Measurements from ENCODE around the gene RNF126. TPM values are rescaled to one million over a fixed set of nuclear protein-coding genes. Genes with fewer than 3 reads are reported as not detected.

Gene RNF126
- total and polyA plus RNA-seq, 2 experiments from 2014 or later = 95.7 to 112 TPM

DNA sequence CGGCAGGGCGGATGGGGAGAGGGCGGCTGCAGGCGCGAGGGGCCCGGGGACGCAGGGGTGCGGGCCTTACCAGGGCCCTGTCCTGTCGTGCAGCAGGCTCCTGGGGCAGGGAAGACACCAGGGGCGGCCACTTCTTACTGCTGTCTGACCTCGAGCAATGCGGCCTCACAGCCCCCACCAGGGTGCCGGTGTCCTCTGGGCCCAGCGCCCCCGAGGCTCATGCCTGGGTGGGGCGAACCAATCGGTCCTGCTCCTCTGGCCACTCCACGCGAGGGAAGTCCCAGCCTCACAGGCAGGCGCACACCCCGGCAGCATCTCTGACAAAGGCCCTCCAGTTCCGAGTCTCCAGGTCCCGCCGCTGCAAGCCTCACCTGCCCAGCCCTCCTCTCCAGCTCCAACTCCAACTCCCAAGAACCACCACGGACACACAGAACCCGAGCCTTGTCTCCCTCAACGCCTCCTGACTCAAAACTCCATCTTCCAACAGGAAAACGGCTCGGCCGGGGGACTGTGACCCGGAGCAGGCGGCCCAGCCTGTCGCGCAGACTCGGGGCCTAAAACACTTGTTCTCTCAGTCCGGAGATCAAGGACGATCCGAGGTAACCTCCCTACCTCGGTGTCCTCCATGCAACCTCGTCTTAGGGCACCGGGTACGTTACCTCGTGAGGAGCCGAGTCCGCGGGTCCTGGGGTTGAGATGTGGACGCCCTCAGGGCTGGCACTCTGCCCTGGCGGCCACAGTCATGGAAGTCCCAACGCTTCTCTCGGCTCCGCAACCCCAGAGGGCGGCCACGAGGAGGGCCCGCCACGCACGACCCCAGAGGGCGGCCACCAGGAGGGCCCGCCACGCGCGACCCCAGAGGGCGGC is 16.9 kb downstream of the RNF126 start:
- H3K9me3 Mint-ChIP-seq = no peaks in the 10 kb centered on the region
- no peaks in the 10 kb centered on the region for H3K4me1 ChIP-seq (ENCODE audit: insufficient read depth)
- no peak overlapping the region for H3K4me3 ChIP-seq
- no peaks in the 10 kb centered on the region for H3K27me3 ChIP-seq (ENCODE audit: insufficient read depth)
- ATAC-seq (no peak; the same call in 2 of the 3 replicates), DNase-seq (ENCODE audit: low spot score) (no peak)
- H3K9me2 ChIP-seq (ENCODE audit: insufficient read depth) = no peaks in the 10 kb centered on the region
- TF ChIP-seq, protein P1, sequence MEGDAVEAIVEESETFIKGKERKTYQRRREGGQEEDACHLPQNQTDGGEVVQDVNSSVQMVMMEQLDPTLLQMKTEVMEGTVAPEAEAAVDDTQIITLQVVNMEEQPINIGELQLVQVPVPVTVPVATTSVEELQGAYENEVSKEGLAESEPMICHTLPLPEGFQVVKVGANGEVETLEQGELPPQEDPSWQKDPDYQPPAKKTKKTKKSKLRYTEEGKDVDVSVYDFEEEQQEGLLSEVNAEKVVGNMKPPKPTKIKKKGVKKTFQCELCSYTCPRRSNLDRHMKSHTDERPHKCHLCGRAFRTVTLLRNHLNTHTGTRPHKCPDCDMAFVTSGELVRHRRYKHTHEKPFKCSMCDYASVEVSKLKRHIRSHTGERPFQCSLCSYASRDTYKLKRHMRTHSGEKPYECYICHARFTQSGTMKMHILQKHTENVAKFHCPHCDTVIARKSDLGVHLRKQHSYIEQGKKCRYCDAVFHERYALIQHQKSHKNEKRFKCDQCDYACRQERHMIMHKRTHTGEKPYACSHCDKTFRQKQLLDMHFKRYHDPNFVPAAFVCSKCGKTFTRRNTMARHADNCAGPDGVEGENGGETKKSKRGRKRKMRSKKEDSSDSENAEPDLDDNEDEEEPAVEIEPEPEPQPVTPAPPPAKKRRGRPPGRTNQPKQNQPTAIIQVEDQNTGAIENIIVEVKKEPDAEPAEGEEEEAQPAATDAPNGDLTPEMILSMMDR (conservative IDR thresholded peaks at IDR 0.05; ENCODE audit: low read depth in 2 of 2) = no peak
- H3K27ac ChIP-seq (ENCODE audit: low read depth) = no peak overlapping the region
- no peaks in the 10 kb centered on the region for H3F3A ChIP-seq (replicated peaks; ENCODE audit: low read depth)
- H3K36me3 ChIP-seq (ENCODE audit: insufficient read depth) = 0 out of 2 replicates have a peak, but pooled peaks cover 5% of the 10 kb centered on the region
- no peaks in the 10 kb centered on the region for H3K4me1 Mint-ChIP-seq
- no peak overlapping the region for H3K27ac Mint-ChIP-seq
- H3K79me2 ChIP-seq (replicated peaks; ENCODE audit: insufficient read depth) = no peaks in the 10 kb centered on the region
- H3K4me3 Mint-ChIP-seq = no peak overlapping the region
- no peak overlapping the region for H3K4me2 ChIP-seq
- peaks cover 21% of the 10 kb centered on the region for H3K36me3 Mint-ChIP-seq (ENCODE audit: low read depth)
- H2AFZ ChIP-seq = no peak overlapping the region
- H3K27me3 Mint-ChIP-seq (ENCODE audit: insufficient read depth, low read depth, poor library complexity) = peaks cover 16% of the 10 kb centered on the region
- no peaks in the 10 kb centered on the region; the same call in 1 of the 2 replicates for H4K20me1 ChIP-seq (replicated peaks; ENCODE audit: insufficient read depth)

DNA sequence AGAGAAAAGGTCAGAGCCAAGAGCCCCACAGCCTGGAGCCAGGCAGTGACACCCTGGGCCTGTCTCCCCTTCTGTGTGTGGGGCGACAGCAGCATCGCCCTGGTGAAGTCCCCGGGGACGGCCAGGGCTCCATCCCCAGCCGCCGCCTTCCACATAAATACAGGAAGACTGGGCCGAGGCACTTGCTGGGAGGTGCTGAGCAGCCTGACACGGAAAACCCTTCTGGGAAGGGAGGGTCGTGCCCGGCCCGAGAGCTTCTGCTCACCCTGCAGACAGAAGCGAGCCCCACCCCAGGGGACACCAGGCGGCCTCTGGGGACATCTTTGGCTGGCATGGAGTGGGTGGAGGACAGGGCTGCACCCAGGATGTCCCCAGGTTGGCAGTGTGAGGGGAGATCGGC is 18.2 kb downstream of the RNF126 start:
- Mint-ChIP-seq H3K4me3 (no peak overlapping the region), H3K9me3 (no peaks in the 10 kb centered on the region), H3K27me3 (ENCODE audit: insufficient read depth, low read depth, poor library complexity) (peaks cover 16% of the 10 kb centered on the region), H3K27ac (no peak overlapping the region), H3K4me1 (no peaks in the 10 kb centered on the region), H3K36me3 (ENCODE audit: low read depth) (peaks cover 17% of the 10 kb centered on the region; the same call in 2 of the 3 replicates)
- no peak overlapping the region for H3K4me3 ChIP-seq
- DNase-seq (ENCODE audit: low spot score) (no peak), ATAC-seq (no peak)
- H3K4me2 ChIP-seq = no peak overlapping the region
- no peak overlapping the region for H3K27ac ChIP-seq (ENCODE audit: low read depth)
- 0 out of 2 replicates have a peak, but pooled peaks cover 5% of the 10 kb centered on the region for H3K36me3 ChIP-seq (ENCODE audit: insufficient read depth)
- no peaks in the 10 kb centered on the region for H3K9me2 ChIP-seq (ENCODE audit: insufficient read depth)
- no peaks in the 10 kb centered on the region for H3K79me2 ChIP-seq (replicated peaks; ENCODE audit: insufficient read depth)
- H3K4me1 ChIP-seq (ENCODE audit: insufficient read depth) = no peaks in the 10 kb centered on the region
- no peaks in the 10 kb centered on the region for H3F3A ChIP-seq (replicated peaks; ENCODE audit: low read depth)
- no peaks in the 10 kb centered on the region; the same call in 1 of the 2 replicates for H4K20me1 ChIP-seq (replicated peaks; ENCODE audit: insufficient read depth)
- no peaks in the 10 kb centered on the region for H3K27me3 ChIP-seq (ENCODE audit: insufficient read depth)
- no peak overlapping the region for H2AFZ ChIP-seq
- TF ChIP-seq NANOG (IDR thresholded peaks at IDR 0.05; ENCODE audit: borderline replicate concordance) (no peak), CREB1 (CRISPR knock-in tag; IDR thresholded peaks at IDR 0.05; ENCODE audit: low read depth) (no peak), ZNF331 (CRISPR knock-in tag; IDR thresholded peaks at IDR 0.05; ENCODE audit: low read depth) (no peak), STAT1 (IDR thresholded peaks at IDR 0.05; ENCODE audit: unreplicated experiment) (no peak), EZH2phosphoT487 (IDR thresholded peaks at IDR 0.05; ENCODE audit: unreplicated experiment) (no peak), JUNB (IDR thresholded peaks at IDR 0.05; ENCODE audit: unreplicated experiment) (no peak)
- TF ChIP-seq, protein P2, sequence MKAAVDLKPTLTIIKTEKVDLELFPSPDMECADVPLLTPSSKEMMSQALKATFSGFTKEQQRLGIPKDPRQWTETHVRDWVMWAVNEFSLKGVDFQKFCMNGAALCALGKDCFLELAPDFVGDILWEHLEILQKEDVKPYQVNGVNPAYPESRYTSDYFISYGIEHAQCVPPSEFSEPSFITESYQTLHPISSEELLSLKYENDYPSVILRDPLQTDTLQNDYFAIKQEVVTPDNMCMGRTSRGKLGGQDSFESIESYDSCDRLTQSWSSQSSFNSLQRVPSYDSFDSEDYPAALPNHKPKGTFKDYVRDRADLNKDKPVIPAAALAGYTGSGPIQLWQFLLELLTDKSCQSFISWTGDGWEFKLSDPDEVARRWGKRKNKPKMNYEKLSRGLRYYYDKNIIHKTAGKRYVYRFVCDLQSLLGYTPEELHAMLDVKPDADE (IDR thresholded peaks at IDR 0.05) = no peak
- TF ChIP-seq, protein P3, sequence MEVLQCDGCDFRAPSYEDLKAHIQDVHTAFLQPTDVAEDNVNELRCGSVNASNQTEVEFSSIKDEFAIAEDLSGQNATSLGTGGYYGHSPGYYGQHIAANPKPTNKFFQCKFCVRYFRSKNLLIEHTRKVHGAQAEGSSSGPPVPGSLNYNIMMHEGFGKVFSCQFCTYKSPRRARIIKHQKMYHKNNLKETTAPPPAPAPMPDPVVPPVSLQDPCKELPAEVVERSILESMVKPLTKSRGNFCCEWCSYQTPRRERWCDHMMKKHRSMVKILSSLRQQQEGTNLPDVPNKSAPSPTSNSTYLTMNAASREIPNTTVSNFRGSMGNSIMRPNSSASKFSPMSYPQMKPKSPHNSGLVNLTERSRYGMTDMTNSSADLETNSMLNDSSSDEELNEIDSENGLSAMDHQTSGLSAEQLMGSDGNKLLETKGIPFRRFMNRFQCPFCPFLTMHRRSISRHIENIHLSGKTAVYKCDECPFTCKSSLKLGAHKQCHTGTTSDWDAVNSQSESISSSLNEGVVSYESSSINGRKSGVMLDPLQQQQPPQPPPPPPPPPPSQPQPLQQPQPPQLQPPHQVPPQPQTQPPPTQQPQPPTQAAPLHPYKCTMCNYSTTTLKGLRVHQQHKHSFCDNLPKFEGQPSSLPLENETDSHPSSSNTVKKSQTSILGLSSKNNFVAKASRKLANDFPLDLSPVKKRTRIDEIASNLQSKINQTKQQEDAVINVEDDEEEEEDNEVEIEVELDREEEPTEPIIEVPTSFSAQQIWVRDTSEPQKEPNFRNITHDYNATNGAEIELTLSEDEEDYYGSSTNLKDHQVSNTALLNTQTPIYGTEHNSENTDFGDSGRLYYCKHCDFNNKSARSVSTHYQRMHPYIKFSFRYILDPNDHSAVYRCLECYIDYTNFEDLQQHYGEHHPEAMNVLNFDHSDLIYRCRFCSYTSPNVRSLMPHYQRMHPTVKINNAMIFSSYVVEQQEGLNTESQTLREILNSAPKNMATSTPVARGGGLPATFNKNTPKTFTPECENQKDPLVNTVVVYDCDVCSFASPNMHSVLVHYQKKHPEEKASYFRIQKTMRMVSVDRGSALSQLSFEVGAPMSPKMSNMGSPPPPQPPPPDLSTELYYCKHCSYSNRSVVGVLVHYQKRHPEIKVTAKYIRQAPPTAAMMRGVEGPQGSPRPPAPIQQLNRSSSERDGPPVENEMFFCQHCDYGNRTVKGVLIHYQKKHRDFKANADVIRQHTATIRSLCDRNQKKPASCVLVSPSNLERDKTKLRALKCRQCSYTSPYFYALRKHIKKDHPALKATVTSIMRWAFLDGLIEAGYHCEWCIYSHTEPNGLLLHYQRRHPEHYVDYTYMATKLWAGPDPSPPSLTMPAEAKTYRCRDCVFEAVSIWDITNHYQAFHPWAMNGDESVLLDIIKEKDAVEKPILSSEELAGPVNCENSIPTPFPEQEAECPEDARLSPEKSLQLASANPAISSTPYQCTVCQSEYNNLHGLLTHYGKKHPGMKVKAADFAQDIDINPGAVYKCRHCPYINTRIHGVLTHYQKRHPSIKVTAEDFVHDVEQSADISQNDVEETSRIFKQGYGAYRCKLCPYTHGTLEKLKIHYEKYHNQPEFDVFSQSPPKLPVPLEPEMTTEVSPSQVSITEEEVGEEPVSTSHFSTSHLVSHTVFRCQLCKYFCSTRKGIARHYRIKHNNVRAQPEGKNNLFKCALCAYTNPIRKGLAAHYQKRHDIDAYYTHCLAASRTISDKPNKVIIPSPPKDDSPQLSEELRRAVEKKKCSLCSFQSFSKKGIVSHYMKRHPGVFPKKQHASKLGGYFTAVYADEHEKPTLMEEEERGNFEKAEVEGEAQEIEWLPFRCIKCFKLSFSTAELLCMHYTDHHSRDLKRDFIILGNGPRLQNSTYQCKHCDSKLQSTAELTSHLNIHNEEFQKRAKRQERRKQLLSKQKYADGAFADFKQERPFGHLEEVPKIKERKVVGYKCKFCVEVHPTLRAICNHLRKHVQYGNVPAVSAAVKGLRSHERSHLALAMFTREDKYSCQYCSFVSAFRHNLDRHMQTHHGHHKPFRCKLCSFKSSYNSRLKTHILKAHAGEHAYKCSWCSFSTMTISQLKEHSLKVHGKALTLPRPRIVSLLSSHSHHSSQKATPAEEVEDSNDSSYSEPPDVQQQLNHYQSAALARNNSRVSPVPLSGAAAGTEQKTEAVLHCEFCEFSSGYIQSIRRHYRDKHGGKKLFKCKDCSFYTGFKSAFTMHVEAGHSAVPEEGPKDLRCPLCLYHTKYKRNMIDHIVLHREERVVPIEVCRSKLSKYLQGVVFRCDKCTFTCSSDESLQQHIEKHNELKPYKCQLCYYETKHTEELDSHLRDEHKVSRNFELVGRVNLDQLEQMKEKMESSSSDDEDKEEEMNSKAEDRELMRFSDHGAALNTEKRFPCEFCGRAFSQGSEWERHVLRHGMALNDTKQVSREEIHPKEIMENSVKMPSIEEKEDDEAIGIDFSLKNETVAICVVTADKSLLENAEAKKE (CRISPR knock-in tag; IDR thresholded peaks at IDR 0.05) = no peak
